ENCODE results near the gene CRTAP.

The CRTAP gene

DNA sequence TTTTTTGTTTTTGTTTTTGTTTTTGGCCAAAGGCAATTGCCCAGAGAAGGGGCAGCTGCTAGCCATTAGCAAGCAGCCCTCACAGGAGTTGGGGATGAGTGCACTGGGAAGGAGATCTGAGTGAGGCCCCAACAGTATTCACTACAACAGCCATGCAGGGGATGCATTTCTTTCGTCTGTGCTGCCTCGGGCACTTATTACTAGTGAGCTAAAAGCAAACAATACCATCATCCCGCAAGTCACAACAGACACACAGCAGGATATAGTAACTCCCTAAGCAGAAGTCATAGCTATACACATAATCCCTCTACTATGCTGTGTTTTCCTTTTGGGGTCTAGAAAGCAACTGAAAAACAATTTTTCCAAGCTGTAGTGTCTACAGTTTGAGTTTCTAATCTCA, 27.2 kb downstream of the CRTAP start:
- no peak overlapping the region for H3K27ac ChIP-seq
- TF ChIP-seq, protein P1, sequence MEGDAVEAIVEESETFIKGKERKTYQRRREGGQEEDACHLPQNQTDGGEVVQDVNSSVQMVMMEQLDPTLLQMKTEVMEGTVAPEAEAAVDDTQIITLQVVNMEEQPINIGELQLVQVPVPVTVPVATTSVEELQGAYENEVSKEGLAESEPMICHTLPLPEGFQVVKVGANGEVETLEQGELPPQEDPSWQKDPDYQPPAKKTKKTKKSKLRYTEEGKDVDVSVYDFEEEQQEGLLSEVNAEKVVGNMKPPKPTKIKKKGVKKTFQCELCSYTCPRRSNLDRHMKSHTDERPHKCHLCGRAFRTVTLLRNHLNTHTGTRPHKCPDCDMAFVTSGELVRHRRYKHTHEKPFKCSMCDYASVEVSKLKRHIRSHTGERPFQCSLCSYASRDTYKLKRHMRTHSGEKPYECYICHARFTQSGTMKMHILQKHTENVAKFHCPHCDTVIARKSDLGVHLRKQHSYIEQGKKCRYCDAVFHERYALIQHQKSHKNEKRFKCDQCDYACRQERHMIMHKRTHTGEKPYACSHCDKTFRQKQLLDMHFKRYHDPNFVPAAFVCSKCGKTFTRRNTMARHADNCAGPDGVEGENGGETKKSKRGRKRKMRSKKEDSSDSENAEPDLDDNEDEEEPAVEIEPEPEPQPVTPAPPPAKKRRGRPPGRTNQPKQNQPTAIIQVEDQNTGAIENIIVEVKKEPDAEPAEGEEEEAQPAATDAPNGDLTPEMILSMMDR (IDR thresholded peaks at IDR 0.05) = no peak
- no peaks in the 10 kb centered on the region for H3K9me3 ChIP-seq
- no peaks in the 10 kb centered on the region for H3K4me1 ChIP-seq (ENCODE audit: control insufficient read depth in 1 of 2, insufficient read depth in 1 of 2, low read depth in 1 of 2, low read length in 1 of 2)
- H3K4me3 ChIP-seq (ENCODE audit: low read depth in 1 of 2, low read length in 1 of 2) = no peak overlapping the region
- no peaks in the 10 kb centered on the region for H3K27me3 ChIP-seq
- peaks cover 19% of the 10 kb centered on the region for H3K36me3 ChIP-seq

DNA sequence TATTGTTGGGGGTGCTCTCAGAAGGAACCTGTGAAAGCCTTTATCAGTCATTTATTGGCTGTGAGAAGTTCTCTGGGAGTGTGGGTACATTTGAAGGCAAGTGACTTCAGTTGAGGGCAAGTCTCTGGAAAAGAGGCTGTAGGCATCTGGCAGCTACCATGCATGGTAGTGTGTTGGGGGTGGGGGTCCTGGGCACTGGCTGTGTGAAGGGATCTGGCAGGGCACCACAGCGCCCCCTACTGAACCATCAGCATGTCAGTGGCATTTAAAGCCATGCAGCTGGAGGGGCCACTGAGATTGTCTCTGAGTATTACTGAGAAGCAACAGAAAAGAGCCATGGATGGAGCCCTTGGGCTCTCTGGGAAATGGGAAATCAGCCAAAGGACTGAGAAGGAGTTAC, 30.6 kb downstream of the CRTAP start:
- H3K36me3 ChIP-seq = peaks cover 19% of the 10 kb centered on the region
- peaks cover under 1 to 9% of the 10 kb centered on the region in 2 experiments for H3K4me1 ChIP-seq (ENCODE audit: control insufficient read depth in 1 of 2, insufficient read depth in 1 of 2, low read depth in 1 of 2, low read length in 1 of 2)
- TF ChIP-seq, protein P1 (IDR thresholded peaks at IDR 0.05) = no peak
- no peaks in the 10 kb centered on the region for H3K27me3 ChIP-seq
- no peak overlapping the region for H3K27ac ChIP-seq
- H3K9me3 ChIP-seq = no peaks in the 10 kb centered on the region
- no peak overlapping the region for H3K4me3 ChIP-seq (ENCODE audit: low read depth in 1 of 2, low read length in 1 of 2)

DNA sequence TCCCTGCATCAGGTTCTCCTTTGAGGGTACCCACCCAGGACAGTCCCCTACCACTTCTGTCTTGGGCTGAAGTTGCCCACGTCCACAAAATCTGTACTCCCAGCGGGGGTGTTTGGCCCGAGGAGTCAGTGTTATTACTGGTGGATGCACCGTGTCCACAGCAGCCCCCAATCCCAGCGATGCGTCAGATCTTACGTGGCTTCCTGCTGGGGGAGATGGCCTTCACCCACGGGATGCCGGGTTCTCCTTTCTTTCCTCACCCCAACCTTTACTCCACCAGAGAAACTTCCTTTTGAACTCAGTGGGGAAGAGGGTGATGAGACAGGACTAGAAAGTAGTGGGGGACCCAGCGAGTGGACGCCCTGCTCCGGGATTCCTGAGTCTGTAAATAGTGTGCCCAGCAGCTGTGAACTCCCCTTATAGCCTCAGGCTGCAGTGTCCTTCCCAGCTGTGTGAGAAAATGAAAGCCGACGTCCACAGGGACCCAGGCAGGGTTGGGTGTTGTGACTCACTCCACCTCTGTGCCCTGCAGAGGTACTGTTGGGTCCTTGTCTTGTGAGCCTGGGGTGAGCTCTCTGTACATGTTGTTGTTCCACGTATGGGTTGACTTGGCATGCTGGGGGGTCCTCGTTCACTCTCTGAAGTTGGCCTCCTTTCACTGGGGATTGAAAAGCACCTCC, 31.5 kb downstream of the CRTAP start:
- Histone ChIP-seq H3K27ac (no peak overlapping the region), H3K9me3 (no peaks in the 10 kb centered on the region), H3K4me1 (ENCODE audit: control insufficient read depth in 1 of 2, insufficient read depth in 1 of 2, low read depth in 1 of 2, low read length in 1 of 2) (peaks cover 4 to 17% of the 10 kb centered on the region in 2 experiments), H3K27me3 (no peaks in the 10 kb centered on the region), H3K4me3 (ENCODE audit: low read depth in 1 of 2, low read length in 1 of 2) (no peak overlapping the region), H3K36me3 (peaks cover 19% of the 10 kb centered on the region)
- TF ChIP-seq, protein P1 (IDR thresholded peaks at IDR 0.05) = no peak

DNA sequence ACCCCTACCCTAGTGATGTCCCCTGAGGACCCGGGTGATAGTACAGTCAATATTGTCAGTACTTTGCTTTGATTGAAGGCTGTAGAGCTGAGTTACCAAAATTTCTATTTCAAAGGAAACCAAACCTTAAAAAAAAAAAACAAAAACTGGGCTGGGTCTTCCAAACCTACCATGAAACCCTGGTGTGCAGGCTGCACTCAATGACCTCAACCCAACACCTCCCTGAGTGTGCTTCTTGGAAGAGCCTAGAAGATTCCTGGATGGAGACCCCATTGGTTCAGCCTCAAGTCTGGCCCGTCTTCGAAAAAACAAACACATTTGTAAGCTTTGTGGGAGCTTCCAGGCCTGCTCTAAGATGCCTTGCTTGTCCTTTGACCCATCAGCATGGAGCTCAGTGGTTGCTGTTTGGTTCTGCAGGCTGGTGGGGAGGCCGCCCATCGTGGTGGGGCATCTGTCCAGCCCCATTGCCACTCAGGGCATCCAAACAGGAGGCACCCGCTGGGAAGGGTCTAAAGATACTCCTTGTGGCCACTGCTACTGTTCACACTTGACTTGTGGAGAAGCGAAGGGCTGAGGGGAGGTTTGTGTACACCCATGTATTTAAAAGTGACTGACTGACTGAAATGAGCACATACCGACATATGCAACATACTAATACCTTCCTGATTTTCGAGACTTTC, 32.2 kb downstream of the CRTAP start:
- Histone ChIP-seq H3K4me3 (ENCODE audit: low read depth in 1 of 2, low read length in 1 of 2) (no peak overlapping the region), H3K9me3 (no peaks in the 10 kb centered on the region), H3K27ac (no peak overlapping the region), H3K4me1 (ENCODE audit: control insufficient read depth in 1 of 2, insufficient read depth in 1 of 2, low read depth in 1 of 2, low read length in 1 of 2) (peaks cover 4 to 17% of the 10 kb centered on the region in 2 experiments), H3K27me3 (no peaks in the 10 kb centered on the region), H3K36me3 (peaks cover 19% of the 10 kb centered on the region)
- TF ChIP-seq, protein P1 (IDR thresholded peaks at IDR 0.05) = no peak

DNA sequence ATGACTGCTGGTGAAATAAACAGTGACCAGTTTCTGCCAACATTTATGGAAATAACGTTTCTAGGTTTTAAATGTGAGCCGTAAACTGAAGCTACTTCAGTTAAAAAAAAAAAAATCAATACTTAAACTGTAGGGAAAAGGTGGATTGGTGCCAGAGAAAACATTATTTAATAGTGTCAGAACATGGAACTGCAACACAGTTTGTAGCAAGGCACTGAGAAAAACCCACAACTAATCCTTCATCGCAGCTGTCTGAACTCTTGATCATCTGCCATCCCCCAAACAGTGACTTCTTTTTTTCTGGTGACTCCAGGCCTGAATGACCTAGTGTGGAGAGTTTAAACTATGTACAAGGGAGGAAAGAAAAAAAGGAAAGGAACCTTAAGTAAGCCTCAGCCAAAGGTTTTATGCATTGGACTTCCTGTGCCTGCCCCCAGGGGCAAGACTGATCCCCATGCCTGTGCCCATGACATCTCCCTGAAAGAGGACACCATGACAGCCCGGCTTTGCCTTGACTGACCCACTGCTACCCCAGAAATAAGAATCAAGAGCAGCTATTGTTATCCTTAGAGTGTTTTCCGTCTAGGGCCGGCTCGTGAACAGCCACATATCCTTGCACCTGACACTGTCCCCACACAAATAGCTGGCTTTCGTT, 33.1 kb downstream of the CRTAP start:
- TF ChIP-seq, protein P1 (IDR thresholded peaks at IDR 0.05) = no peak
- Histone ChIP-seq H3K9me3 (no peaks in the 10 kb centered on the region), H3K36me3 (peaks cover 14% of the 10 kb centered on the region), H3K27me3 (no peaks in the 10 kb centered on the region), H3K4me1 (ENCODE audit: control insufficient read depth in 1 of 2, insufficient read depth in 1 of 2, low read depth in 1 of 2, low read length in 1 of 2) (peaks cover 4 to 17% of the 10 kb centered on the region in 2 experiments), H3K4me3 (ENCODE audit: low read depth in 1 of 2, low read length in 1 of 2) (no peak overlapping the region), H3K27ac (no peak overlapping the region)
